GM03348 (cell line): Measurements from ENCODE around the gene CCDC9.

ENCODE experiments used
- DNase-seq: peaks from one replicate; pipeline ENCODE4 v3.0.0; 2012; ENCODE audit warnings: low spot score

The CCDC9 gene

GRCh38 chr19:47255879-47256692, at the start of gene CCDC9:
Gene CCDC9 (plus strand): TSS chr19:47256525. CDS start chr19:47258401, 1,876 bp downstream.
- DNase-seq = peak; percentile 92

DNA sequence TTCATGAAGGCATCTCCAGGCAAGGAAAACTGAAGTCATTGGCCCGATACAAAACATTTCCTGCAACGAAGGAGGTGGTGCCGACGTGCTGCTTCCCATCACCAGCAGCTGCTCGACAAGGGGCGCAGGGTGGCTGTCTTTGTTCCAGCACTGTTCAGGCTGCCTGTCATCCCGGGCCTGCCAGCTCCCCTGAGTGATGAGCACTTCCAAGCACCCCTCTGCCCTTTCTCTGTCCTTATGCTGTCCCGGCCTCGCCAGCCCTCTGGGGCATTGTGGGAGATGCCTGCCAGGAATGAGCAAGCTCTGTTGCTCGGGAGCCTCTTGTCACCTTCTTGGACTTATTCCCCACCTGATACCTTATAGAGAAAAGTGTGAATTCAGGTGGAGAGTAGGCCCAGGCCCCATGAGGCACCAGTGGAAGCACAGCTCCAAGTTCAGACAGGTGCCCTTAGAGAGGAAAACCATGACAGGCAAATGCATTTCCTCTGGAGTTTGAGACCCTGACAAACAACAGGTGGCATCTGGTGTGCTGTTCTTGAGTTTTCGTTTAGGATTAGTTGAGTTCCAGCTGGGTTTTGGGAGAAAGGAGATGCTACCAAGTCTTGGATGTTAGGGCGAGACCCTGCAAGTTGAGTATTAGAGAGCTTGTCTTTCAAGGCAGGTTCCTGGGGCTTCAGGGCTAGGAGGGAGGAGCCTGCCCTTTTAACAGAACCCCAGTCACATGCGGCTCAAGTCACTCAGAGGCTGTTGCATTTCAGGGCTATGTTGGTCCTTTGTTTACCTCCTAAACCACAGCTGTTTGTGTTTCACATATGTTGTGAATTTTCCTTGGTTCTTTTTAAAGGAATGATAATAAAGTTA, 46.8 kb upstream of the CCDC9 start:
- DNase-seq = no peak

DNA sequence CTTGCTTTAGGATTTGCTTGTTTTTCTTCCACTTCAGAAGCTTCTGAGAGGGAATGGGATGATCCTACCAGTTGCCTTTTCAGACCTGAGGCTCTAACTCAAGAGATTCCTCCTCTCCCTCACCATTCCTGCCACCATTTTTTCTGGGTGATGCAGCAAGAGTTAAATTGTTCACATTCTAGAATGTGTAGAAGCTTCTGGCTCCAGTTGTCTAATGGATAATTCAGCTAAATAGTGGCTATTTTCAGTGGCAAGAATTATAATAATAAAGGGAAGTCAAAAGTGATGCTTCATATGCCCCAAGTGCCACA, 46.2 kb upstream of the CCDC9 start:
- no peak for DNase-seq

- peak; percentile 81 for DNase-seq
Measured at GRCh38 chr19:47210689-47211316, 45.5 kb upstream of the CCDC9 start.

DNA sequence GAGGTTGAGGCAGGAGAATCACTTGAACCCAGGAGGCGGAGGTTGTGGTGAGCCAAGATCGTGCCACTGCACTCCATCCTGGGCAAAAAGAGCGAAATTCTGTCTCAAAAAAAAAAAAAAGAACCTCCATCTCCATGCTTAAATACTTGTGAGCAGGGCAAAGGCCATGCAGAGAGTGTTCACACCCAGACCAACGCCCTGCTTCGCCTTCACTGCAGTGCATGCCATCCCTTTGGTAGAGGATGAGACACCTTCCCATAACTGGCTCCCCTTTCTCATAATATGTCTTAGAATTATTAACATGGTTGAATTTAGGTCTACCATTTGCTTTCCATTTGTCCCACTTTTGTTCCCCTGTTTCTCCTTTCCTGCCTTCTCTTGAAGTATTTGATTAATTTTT, 40.7 kb upstream of the CCDC9 start:
- DNase-seq = no peak

GRCh38 chr19:47221080-47221841, 35.1 kb upstream of the CCDC9 start:
- no peak for DNase-seq

DNA sequence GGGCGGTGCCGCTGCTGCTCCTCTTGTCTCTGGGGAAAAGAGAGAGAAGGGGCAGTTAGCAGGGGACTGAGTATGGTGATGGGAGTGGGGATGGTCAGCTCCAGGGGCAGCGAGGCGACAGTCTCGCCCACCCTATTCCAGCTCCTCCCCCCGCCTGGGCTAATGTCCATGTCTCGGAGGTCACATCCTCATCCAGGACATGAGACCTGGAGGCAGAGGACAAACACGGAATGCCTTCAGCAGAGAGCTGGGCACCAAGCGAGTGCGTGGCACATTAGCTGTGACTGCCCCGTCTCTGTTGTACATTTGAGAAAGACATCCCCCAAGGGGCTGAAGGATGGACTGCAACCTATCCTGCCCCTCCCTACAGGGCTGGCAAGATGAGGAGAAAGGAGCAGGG, 34.4 kb upstream of the CCDC9 start:
- DNase-seq = no peak

- peak; percentile 97 for DNase-seq
Measured at GRCh38 chr19:47225746-47226425, 30.4 kb upstream of the CCDC9 start.

GRCh38 chr19:47226426-47227351, 29.6 kb upstream of the CCDC9 start:
- peak; percentile 83 for DNase-seq

- peak; percentile 93 for DNase-seq
Measured at GRCh38 chr19:47227352-47228167, 28.8 kb upstream of the CCDC9 start.

DNA sequence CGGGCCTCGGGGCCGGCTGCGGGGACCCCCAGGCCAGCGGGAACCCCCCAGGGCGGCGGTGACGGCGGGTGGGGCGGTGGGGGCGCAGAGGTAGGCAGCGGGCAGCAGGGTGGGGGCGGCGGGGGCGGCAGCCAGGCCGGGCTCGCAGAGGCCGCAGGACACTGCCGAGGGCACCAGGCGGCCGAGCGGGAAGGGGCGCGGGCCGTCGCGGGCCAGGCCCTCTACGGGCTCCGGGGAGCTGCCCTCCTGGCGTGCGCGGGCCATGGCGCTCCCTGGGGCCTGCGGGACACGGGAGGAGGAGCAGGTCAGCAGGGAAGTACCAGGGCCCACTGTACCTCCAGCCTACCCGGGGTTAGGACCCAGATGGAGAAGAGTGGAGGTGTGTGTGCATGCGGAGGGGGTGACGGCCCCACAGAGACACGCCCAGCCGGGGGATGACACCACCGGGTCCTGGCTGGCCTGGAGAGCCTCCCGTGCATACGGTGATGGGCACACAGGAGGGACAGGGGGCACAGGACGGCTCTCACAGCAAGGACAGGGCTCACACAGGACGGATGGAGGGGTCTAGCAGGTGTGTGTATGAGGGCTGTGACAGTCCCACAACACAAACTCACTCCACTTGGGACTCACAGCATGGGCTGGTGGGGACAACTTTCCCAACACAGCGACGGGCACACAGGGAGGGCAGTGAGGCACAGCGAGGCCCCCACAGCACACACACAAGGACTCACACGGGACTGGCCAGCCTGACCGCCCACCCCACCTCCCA, 28.0 kb upstream of the CCDC9 start:
- DNase-seq = peak; percentile 58

DNA sequence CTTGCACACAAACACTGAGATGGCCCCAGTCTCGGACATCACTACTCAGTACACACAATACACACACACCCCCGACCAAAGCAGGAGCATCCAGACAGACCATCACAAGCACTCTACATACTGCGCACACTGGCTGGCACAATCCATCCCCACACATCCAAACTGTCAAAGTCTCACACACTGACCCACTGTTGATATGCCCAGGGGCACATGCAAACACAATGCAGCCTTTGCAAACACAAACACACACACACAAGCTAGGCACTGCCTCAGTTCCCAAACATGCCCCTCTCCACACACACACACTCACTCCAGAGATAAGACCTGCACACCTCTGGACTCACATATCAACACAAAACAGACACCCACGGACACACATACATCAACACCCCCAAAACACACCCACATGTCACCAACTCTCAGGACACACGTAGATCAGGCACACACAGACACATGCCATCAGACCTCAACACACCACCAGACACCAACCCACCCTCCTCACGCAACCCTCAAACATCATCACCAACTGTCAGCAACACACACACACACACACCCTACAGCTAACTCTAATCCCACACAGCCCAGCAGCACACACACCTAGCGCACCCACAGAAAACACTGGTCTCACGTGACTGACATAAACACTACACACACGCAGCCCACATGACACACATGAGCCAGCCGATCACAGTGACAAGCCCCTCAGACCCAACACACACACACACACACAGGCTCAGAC, 27.2 kb upstream of the CCDC9 start:
- DNase-seq = no peak

DNA sequence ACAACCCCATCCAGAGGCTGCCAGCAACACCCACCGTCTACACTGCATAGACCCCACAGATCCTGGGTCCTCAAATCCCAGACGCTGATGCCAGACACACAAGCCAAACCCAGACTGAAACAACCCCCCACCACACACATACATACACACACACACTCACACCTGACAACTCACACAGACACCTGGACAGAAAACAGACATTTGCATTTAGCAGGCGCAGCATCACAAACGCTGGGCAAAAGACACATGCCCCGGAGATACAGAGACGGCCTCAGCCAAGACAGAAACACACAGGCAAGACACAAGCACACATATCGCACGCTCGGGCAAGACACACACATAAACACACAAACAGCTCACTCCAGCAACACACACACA, 26.7 kb upstream of the CCDC9 start:
- DNase-seq = no peak

- peak; percentile 83 for DNase-seq
Measured at GRCh38 chr19:47230054-47230920, 26.0 kb upstream of the CCDC9 start.

GRCh38 chr19:47230921-47231214, 25.5 kb upstream of the CCDC9 start, which contains the start of gene BBC3:
Gene BBC3 (minus strand): TSS chr19:47231199. CDS start chr19:47228431, 2,768 bp downstream.
- no peak for DNase-seq

- DNase-seq = peak; percentile 95
Measured at GRCh38 chr19:47231215-47232054, 24.9 kb upstream of the CCDC9 start.
